SK-N-SH treated with all-trans-retinoic acid at 6 μM for 48 hours (cell line): ENCODE measurements around the gene PPP1CA.

Source experiments
- ATAC-seq: fragments of 200-7000 bp; cut with Tn5 transposase; 3 replicates; pipeline ENCODE4 v1.9.1; 2020; ENCODE audit warnings: mild to moderate bottlenecking, moderate library complexity
- BACH2 ChIP-seq: fragments of 250-450 bp; sonication (Bioruptor Pico); IDR thresholded peaks from 2 replicates; pipeline ENCODE4 v1.9.0; 2021; ENCODE audit warnings: mild to moderate bottlenecking, borderline replicate concordance
- CSDC2 ChIP-seq: fragments of 250-450 bp; sonication (Bioruptor Pico); IDR thresholded peaks from 2 replicates; pipeline ENCODE4 v1.5.0; 2020; ENCODE audit warnings: mild to moderate bottlenecking, moderate library complexity
- ESRRG ChIP-seq: fragments of 250-450 bp; sonication (Bioruptor Pico); IDR thresholded peaks from 2 replicates; pipeline ENCODE4 v1.6.1; 2021; ENCODE audit warnings: mild to moderate bottlenecking
- GLIS3 ChIP-seq: fragments of 250-450 bp; sonication (Bioruptor Pico); IDR thresholded peaks from 2 replicates; pipeline ENCODE4 v1.5.0; 2020; ENCODE audit warnings: mild to moderate bottlenecking, moderate library complexity
- ISL1 ChIP-seq: fragments of 250-450 bp; sonication (Bioruptor Pico); IDR thresholded peaks from 2 replicates; pipeline ENCODE4 v2.1.2; 2022; ENCODE audit warnings: mild to moderate bottlenecking, moderate library complexity
- OSR1 ChIP-seq: fragments of 250-450 bp; sonication (Bioruptor Pico); IDR thresholded peaks from 2 replicates; pipeline ENCODE4 v1.8.0; 2022; ENCODE audit warnings: moderate library complexity, mild to moderate bottlenecking, inconsistent platforms
- POU6F1 ChIP-seq: fragments of 250-450 bp; sonication (Bioruptor Pico); IDR thresholded peaks from 2 replicates; pipeline ENCODE4 v1.8.0; 2021; ENCODE audit warnings: low read depth, mild to moderate bottlenecking, moderate library complexity, borderline replicate concordance
- SNAI2 ChIP-seq: fragments of 250-450 bp; sonication (Bioruptor Pico); IDR thresholded peaks from 2 replicates; pipeline ENCODE4 v1.5.0; 2020; ENCODE audit warnings: mild to moderate bottlenecking, moderate library complexity
- TCF4 ChIP-seq: fragments of 250-450 bp; sonication (Bioruptor Pico); IDR thresholded peaks from 2 replicates; pipeline ENCODE4 v1.8.0; 2021; ENCODE audit warnings: mild to moderate bottlenecking, moderate library complexity, borderline replicate concordance
- TOX ChIP-seq: fragments of 250-450 bp; sonication (Bioruptor Pico); IDR thresholded peaks from 2 replicates; pipeline ENCODE4 v1.8.0; 2021; ENCODE audit warnings: mild to moderate bottlenecking, moderate library complexity, borderline replicate concordance
- TSHZ2 ChIP-seq: fragments of 250-450 bp; sonication (Bioruptor Pico); IDR thresholded peaks from 2 replicates; pipeline ENCODE4 v1.5.0; 2020; ENCODE audit warnings: mild to moderate bottlenecking, moderate library complexity
- ZFP3 ChIP-seq: fragments of 250-450 bp; sonication (Bioruptor Pico); IDR thresholded peaks from 2 replicates; pipeline ENCODE4 v1.5.0; 2020; ENCODE audit warnings: mild to moderate bottlenecking, moderate library complexity
- ZFP30 ChIP-seq: fragments of 450-650 bp; formaldehyde crosslinking; IDR thresholded peaks from 2 replicates; pipeline ENCODE4 v1.5.0; 2022; ENCODE audit warnings: mild to moderate bottlenecking, moderate library complexity
- ZNF565 ChIP-seq: fragments of 450-650 bp; formaldehyde crosslinking; conservative IDR thresholded peaks from 2 replicates; pipeline ENCODE4 v1.5.0; 2020; ENCODE audit warnings: low read depth, mild to moderate bottlenecking, moderate library complexity
- ZNF70 ChIP-seq: fragments of 450-650 bp; formaldehyde crosslinking; IDR thresholded peaks from 2 replicates; pipeline ENCODE4 v1.5.0; 2020; ENCODE audit warnings: mild to moderate bottlenecking, moderate library complexity
- TF ChIP-seq, protein P1 (sequence below): fragments of 250-450 bp; sonication (Bioruptor Pico); IDR thresholded peaks from 2 replicates; pipeline ENCODE4 v1.5.1; 2021; ENCODE audit warnings: mild to moderate bottlenecking, moderate library complexity

The PPP1CA gene

DNA sequence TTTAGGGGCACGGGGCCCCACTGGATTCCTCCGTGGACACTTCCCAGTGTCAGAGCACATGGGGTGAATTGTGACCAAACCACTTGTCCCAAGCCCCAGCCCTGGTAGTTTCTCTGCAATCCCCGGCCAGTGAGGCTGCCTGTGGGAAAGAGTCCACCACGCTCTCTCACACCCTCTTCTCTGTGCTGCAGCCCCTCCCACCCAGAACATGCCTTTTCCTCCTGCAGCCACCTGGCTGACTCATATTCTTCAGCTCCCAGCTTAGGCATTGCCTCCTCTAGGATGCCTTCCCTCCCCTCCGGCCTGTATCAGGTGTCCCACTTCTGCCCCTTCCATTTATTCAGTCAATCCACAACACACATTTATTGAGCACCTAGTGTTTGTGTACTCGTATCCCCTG, 21.2 kb upstream of the PPP1CA start:
- no peak for ATAC-seq
- TF ChIP-seq TCF4 (CRISPR knock-in tag) = no peak
- TF ChIP-seq ZFP3 (CRISPR knock-in tag) = no peak
- TF ChIP-seq SNAI2 = no peak

GRCh38 chr11:67421430-67422031, 19.9 kb upstream of the PPP1CA start:
- no peak for TF ChIP-seq POU6F1
- TF ChIP-seq ZNF70 (CRISPR knock-in tag) = no peak
- TF ChIP-seq CSDC2 (CRISPR knock-in tag) = no peak
- TF ChIP-seq ZFP30 = no peak
- no peak for TF ChIP-seq ZFP3 (CRISPR knock-in tag)
- TF ChIP-seq ISL1 = no peak
- no peak for TF ChIP-seq TCF4 (CRISPR knock-in tag)
- no peak for TF ChIP-seq TSHZ2 (CRISPR knock-in tag)
- TF ChIP-seq ZNF565 = no peak
- TF ChIP-seq GLIS3 = no peak
- no peak for TF ChIP-seq BACH2 (CRISPR knock-in tag)
- TF ChIP-seq ESRRG (CRISPR knock-in tag) = no peak
- ATAC-seq = no peak

DNA sequence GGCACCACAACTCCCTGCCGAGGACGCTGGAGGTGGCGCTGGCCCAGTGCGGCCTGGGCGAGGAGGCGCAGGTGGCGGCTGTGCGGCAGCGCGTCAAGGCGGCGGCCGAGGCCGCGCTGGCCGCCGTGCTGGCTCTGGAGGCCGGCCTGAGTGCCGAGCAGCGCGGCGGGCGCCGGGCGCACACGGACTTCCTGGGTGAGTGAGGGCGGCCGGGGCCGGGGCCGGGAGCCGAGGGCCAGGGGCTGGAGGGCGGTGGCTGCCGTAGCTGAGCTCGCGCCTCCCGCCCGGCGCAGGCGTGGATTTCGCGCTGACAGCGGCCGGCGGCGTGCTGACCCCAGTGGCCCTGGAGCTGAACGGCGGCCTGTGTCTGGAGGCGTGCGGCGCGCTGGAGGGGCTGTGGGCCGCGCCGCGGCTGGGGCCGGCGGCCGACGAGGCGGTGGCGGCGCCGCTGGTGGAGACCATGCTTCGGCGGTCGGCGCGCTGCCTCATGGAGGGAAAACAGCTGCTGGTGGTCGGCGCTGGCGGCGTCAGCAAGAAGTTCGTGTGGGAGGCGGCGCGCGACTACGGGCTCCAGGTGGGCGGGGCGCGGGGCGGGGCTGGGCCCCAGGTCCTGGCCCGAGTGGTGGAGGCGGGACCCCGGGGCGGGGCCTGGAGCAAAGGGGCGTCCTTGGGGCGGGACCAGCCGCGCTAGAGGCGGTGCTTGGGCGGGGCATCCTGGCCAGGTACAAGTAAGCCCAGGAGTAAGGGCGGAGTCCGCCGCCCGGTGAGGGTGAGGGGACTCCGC, 19.2 kb upstream of the PPP1CA start:
- peak; percentile 93 for ATAC-seq
- TF ChIP-seq ZFP3 (CRISPR knock-in tag) (peak; percentile 47; the same call in 1 of the 2 replicates), ZNF70 (CRISPR knock-in tag) (no peak), TOX (CRISPR knock-in tag) (no peak), GLIS3 (no peak)
- TF ChIP-seq, protein P1, sequence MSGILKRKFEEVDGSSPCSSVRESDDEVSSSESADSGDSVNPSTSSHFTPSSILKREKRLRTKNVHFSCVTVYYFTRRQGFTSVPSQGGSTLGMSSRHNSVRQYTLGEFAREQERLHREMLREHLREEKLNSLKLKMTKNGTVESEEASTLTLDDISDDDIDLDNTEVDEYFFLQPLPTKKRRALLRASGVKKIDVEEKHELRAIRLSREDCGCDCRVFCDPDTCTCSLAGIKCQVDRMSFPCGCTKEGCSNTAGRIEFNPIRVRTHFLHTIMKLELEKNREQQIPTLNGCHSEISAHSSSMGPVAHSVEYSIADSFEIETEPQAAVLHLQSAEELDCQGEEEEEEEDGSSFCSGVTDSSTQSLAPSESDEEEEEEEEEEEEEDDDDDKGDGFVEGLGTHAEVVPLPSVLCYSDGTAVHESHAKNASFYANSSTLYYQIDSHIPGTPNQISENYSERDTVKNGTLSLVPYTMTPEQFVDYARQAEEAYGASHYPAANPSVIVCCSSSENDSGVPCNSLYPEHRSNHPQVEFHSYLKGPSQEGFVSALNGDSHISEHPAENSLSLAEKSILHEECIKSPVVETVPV (CRISPR knock-in tag) = no peak

DNA sequence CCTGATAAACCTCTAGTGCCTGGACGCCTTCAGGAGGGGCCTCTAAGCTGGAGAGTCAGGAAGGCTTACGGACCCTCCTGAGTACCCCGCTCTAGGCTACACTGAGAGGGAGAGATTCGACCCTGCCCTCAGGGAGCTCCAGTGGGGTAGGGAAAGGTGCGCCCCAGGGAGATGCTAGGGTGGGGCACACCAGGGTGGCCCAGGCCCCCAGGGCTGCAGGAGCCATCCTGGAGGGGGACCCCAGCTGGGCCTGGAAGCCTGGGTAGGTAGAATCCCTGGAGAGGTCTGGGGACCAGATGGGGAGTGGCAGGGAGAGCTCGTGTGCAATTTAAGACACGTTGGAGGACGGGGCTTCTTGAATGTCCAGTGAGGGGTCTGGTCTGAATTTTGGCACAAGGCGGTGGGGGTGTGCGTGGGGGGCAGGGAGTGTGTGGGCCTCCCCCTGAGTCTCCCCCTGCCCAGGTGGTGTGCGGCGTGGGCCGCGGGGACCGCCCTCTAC, 18.5 kb upstream of the PPP1CA start:
- TF ChIP-seq ZNF70 (CRISPR knock-in tag) (no peak), ZFP30 (no peak), TOX (CRISPR knock-in tag) (no peak), TSHZ2 (CRISPR knock-in tag) (no peak), OSR1 (CRISPR knock-in tag) (no peak), POU6F1 (no peak), ZNF565 (no peak)
- TF ChIP-seq, protein P1 (CRISPR knock-in tag) = no peak
- no peak for ATAC-seq
